Measurements from ENCODE around the gene ISOC2.

DNA sequence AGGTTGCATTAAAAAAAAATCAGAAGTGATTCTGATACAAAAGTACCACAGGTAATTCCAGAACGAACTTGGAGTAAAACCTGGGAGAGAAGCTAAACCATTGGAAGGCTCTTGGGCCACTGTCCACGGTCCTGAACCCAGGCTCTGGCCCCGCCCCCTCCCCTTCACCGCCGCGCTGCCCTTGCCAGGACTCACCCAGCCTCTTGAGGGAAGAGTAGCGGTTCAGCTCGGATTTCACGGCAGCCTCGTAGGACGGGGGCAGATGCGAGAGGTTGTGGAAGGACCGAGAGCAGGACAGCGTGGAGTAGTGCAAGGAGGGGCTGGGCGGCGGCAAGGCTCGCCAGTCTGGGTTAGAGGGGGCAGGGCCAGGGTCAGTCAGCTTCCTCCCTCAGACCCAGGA is 24.0 kb downstream of the ISOC2 start:
- no peak for TF ChIP-seq POLR2AphosphoS5 (IDR thresholded peaks at IDR 0.05; ENCODE audit: borderline replicate concordance, low read depth, low read length)
- TF ChIP-seq EZH2 (IDR thresholded peaks at IDR 0.05) = no peak

Measured in SK-N-MC (cell line).